ENCODE data around the gene ZNF578.

GRCh38 chr19:52473655-52474350 lies 20.4 kb downstream of the ZNF578 start:
- TF ChIP-seq, protein P1, sequence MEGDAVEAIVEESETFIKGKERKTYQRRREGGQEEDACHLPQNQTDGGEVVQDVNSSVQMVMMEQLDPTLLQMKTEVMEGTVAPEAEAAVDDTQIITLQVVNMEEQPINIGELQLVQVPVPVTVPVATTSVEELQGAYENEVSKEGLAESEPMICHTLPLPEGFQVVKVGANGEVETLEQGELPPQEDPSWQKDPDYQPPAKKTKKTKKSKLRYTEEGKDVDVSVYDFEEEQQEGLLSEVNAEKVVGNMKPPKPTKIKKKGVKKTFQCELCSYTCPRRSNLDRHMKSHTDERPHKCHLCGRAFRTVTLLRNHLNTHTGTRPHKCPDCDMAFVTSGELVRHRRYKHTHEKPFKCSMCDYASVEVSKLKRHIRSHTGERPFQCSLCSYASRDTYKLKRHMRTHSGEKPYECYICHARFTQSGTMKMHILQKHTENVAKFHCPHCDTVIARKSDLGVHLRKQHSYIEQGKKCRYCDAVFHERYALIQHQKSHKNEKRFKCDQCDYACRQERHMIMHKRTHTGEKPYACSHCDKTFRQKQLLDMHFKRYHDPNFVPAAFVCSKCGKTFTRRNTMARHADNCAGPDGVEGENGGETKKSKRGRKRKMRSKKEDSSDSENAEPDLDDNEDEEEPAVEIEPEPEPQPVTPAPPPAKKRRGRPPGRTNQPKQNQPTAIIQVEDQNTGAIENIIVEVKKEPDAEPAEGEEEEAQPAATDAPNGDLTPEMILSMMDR (IDR thresholded peaks at IDR 0.05; ENCODE audit: poor library complexity): no peak
- TF ChIP-seq EZH2 (IDR thresholded peaks at IDR 0.05; ENCODE audit: borderline replicate concordance): no peak
